ENCODE results near the gene GOLPH3L.
"Not testable (repeated sequence)": the region's sequence is repeated elsewhere in the genome, so short reads cannot be mapped to it uniquely, and the experiment has no call there.

Gene GOLPH3L

GRCh38 chr1:150654635-150655034, 42.3 kb downstream of the GOLPH3L start:
- not testable (repeated sequence) for FAIRE-seq

- no peak for FAIRE-seq
Measured at GRCh38 chr1:150650193-150650592, 46.8 kb downstream of the GOLPH3L start.

GRCh38 chr1:150649441-150650075, 47.4 kb downstream of the GOLPH3L start:
- no peak for FAIRE-seq

GRCh38 chr1:150642296-150642695, 54.7 kb downstream of the GOLPH3L start:
- FAIRE-seq: no peak

GRCh38 chr1:150641126-150641815, 55.7 kb downstream of the GOLPH3L start:
- FAIRE-seq: not testable (repeated sequence)

GRCh38 chr1:150638430-150638829, 58.5 kb downstream of the GOLPH3L start:
- FAIRE-seq: not testable (repeated sequence)

- not testable (repeated sequence) for FAIRE-seq
Measured at GRCh38 chr1:150634839-150635622, 61.9 kb downstream of the GOLPH3L start.

GRCh38 chr1:150629115-150629928, 67.6 kb downstream of the GOLPH3L start, which contains the start of gene ENSA:
Gene ENSA (minus strand): TSS chr1:150629612. CDS start chr1:150629470, 142 bp downstream.
- no peak for FAIRE-seq

- FAIRE-seq: no peak
Measured at GRCh38 chr1:150628766-150629114, 68.2 kb downstream of the GOLPH3L start.

GRCh38 chr1:150627826-150628410, 69.0 kb downstream of the GOLPH3L start:
- FAIRE-seq: no peak

- no peak for FAIRE-seq
Measured at GRCh38 chr1:150626150-150626549, 70.8 kb downstream of the GOLPH3L start.

- not testable (repeated sequence) for FAIRE-seq
Measured at GRCh38 chr1:150624546-150624945, 72.4 kb downstream of the GOLPH3L start.

- FAIRE-seq: not testable (repeated sequence)
Measured at GRCh38 chr1:150624134-150624533, 72.8 kb downstream of the GOLPH3L start.

GRCh38 chr1:150622303-150622975, 74.5 kb downstream of the GOLPH3L start:
- FAIRE-seq: no peak

GRCh38 chr1:150621497-150622302, 75.3 kb downstream of the GOLPH3L start:
- FAIRE-seq: no peak

GRCh38 chr1:150620919-150621318, 76.0 kb downstream of the GOLPH3L start:
- no peak for FAIRE-seq

- FAIRE-seq: no peak
Measured at GRCh38 chr1:150619576-150620509, 77.1 kb downstream of the GOLPH3L start.

GRCh38 chr1:150615346-150616201, 81.4 kb downstream of the GOLPH3L start:
- no peak for FAIRE-seq
